ENCODE data around the gene FRMD4A.

FRMD4A gene

DNA sequence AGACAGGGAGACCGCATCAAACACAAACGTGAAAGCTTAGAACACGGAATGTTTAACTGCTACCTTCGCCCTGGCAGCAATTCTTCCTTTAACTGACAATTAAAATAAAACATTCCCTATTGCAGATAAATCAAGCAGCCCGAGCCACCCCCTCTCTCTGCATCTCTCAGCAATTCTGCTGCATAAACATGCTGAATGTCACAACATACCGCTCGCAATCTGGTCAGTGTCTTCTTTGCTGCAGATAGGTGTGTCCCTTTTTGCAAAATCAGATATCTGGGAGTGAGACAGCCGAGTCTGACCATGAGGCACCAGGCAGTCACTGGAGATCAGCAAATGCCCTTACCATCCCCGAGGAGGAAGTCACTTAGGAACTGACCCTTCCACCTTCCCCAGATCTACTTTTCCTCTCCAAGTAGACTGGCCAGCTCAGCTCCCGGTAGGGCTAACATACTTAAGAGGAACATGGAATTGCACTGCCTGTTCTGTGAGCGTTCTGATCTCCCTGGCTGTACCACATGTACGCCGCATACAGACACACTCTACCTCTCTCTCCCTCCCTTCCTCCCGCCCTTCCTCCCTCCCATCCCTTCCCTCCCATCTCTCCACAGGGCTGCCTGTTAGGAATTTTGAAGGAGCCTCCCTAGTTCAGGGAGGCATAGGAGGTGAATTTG is at the start of gene FRMD4A:
FRMD4A (minus strand) TSS at position 537 of the 674 bp plus-strand sequence.
- no peak within 1 kb of the TSS for H3K27ac ChIP-seq
- TF ChIP-seq, protein P1, sequence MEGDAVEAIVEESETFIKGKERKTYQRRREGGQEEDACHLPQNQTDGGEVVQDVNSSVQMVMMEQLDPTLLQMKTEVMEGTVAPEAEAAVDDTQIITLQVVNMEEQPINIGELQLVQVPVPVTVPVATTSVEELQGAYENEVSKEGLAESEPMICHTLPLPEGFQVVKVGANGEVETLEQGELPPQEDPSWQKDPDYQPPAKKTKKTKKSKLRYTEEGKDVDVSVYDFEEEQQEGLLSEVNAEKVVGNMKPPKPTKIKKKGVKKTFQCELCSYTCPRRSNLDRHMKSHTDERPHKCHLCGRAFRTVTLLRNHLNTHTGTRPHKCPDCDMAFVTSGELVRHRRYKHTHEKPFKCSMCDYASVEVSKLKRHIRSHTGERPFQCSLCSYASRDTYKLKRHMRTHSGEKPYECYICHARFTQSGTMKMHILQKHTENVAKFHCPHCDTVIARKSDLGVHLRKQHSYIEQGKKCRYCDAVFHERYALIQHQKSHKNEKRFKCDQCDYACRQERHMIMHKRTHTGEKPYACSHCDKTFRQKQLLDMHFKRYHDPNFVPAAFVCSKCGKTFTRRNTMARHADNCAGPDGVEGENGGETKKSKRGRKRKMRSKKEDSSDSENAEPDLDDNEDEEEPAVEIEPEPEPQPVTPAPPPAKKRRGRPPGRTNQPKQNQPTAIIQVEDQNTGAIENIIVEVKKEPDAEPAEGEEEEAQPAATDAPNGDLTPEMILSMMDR (conservative IDR thresholded peaks at IDR 0.05) = no peak

DNA sequence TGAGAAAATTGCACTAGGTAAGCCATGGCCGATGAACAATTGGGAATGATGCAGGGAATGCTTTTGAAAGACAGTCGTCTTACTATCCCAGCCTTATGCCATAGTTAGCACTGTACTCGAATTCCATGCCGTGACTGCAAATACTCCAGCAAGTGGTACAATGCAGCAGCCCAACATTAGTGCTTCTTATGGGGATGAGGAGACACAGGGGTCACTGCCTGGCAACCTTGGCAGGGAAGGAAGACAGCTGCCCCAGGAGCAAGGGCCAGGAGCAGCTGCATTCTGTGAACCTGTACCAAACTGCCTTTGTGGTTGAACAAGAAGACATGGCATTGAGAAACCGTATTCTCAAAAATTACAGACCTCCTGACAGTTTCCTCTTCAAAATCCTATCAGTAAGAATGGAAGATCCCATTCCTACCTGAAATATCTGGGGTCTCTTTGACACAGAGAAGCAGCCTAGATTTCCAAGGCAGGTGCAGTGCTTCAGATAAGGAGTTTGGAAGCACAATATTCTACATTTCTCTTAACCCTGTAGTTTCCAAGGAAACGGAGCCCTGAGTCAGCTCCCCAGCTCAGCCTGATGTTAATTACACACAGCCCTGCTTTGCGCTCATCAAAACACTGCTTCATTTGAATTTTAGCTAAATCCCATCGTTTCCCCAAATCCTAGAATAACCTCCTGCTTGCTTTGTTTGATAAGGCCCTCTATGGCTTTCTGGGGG is 49.0 kb upstream of the FRMD4A start:
- H3K27ac ChIP-seq = no peak overlapping the region
- TF ChIP-seq, protein P1 (conservative IDR thresholded peaks at IDR 0.05) = no peak

DNA sequence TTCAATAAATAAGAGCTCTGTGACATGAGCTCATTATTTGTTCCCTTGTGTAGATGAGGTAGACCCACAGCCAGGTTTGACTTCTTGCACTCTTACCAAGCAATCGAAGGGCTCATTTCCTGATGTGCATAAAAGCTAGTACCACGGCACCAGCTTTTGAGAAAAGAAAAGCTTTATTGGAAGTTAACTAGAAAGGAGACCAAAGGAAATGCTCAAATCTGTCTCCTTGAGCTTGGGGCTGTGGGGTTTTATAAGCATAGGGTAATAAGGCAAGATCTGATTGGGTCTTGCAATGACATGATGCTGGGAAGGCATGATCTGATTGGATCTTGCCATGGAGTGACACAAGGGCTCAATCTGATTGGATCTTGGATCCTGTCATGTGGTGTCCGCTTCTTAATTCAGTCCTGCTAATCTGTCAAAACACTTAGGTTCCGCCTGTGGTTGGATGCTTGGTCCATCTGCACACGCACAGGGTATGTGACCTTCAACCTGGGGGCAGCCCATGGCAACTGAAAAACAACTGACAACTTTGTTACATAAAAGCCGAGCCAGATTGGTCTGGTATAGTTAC is 47.8 kb upstream of the FRMD4A start:
- H3K27ac ChIP-seq = no peak overlapping the region
- TF ChIP-seq, protein P1 (conservative IDR thresholded peaks at IDR 0.05) = no peak

DNA sequence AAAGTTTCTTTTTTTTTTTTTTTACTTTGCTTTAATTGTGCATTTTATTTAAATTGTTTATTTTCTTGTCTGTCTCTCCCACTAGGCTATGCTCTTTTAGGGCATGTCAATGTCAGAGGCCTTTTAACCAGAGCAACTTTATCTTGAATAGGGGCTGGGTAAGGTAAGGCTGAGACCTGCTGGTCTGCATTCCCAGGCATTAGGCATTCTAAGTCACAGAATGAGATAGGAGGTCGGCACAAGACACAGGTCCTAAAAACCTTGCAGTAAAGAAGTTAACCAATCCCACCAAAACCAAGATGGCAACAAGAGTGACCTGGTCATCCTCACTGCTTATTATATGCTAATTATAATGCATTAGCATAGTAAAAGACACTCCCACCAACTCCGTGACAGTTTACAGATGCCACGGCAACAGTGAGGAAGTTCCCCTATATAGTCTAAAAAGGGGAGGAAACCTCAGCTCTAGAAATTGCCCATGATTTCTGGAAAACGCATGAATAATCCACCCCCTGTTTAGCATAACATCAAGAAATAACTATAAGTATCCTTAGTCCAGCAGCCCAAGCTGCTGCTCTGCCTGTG is 47.0 kb upstream of the FRMD4A start:
- H3K27ac ChIP-seq = no peak overlapping the region
- TF ChIP-seq, protein P1 (conservative IDR thresholded peaks at IDR 0.05) = no peak

DNA sequence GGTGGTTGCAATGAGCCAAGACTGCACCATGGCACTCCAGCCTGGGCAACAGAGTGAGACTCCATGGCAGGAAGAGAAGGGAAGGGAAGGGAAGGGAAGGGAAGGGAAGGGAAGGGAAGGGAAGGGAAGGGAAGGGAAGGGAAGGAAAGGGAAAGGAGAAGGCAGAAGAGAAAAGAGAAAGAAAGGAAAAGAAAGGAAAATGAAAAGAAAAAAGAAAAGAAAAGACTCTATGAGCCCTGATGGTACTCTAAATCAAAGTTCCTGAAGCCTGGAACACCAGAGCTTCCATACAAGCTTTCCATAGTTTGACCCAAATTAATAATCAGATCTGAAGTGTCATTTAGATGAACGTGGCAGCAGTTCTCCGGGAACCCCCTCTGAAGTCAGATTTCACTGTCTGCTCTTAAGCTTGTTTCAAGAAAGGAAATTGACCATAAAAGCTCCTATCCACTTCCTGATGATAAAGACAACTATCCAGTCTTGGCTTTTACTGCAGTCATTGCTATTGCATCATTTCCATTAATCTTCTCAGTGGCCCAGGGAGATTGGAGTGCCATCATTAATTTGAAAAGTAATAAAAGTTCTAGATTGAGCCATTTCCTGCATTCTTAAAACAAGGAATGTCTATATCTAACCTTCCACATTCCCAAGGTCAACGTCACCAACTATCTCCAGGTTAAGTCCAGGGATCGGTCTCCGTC is 44.2 kb upstream of the FRMD4A start:
- H3K27ac ChIP-seq = no peak overlapping the region
- TF ChIP-seq, protein P1 (conservative IDR thresholded peaks at IDR 0.05) = no peak

DNA sequence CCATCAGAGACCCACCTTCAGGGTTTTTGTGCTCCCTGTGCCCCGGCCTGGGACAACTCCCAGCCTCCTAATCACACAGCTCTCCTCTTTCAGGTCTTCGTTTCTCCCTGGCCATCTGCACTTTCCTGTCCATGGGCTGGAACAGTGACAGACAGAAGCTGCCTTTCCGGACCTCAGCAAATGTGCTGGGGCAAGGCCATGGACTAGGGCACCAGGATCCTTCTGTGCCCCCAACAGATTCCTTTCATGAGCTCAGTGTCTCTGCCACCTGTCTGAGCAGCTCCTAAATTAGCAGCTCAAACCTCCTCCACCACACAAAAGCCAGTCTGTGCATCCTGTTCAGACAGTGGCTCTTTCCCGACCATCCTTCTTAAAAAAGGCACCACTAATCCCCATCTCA is 41.9 kb upstream of the FRMD4A start:
- TF ChIP-seq, protein P1 (conservative IDR thresholded peaks at IDR 0.05) = no peak
- H3K27ac ChIP-seq = no peak overlapping the region

DNA sequence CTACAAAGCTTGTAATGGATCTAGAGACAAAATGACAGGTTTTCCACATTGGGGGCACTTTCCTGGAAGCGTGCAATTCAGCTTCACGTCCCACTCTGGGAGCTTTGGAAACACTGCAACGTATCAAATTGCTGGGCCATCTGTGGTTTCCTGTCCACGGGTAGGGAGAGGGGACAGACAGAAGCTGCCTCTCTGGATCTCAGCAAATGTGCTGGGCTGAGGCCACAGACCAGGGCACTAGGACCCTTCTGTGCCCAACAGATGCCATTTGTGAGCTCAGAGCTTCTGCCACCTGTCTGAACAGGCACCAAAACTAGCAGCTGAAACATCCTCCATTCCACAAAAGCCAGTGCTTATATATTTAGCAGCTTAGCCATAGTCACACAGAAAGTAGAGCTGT is 40.9 kb upstream of the FRMD4A start:
- H3K27ac ChIP-seq = no peak overlapping the region
- TF ChIP-seq, protein P1 (conservative IDR thresholded peaks at IDR 0.05) = no peak

All from VCaP (cell line).